ENCODE data around the gene ECEL1. TPM values are rescaled to one million over a fixed set of nuclear protein-coding genes. Genes with fewer than 3 reads are reported as not detected.
"Not testable (repeated sequence)": the region's sequence is repeated elsewhere in the genome, so short reads cannot be mapped to it uniquely, and the experiment has no call there.

Gene ECEL1
- total RNA-seq, 3 donors from 2014 or later = 0.16 to 0.24 TPM; not detected in 1

- peak in 1 of 3 donors; percentile 40 for DNase-seq
- no peak overlapping the region for H3K4me3 ChIP-seq
- peak; percentile 73 for ATAC-seq
- H3K36me3 ChIP-seq (ENCODE audit: low read depth) = no peaks in the 10 kb centered on the region
- intact Hi-C loops (cut with DNase I, micrococcal nuclease) = loop anchor here (5.0 to 10.0 kb wide), 2 partner anchors 70 to 543 kb away; no protein-coding TSS in a partner anchor
- no peaks in the 10 kb centered on the region for H3K4me1 ChIP-seq (ENCODE audit: low read depth)
- H3K9me3 ChIP-seq = no peaks in the 10 kb centered on the region
- TF ChIP-seq CTCF (IDR thresholded peaks at IDR 0.05) = no peak
Observed at GRCh38 chr2:232447638-232448303, 39.9 kb downstream of the ECEL1 start.

GRCh38 chr2:232447091-232447620, 40.5 kb downstream of the ECEL1 start:
- H3K4me1 ChIP-seq (ENCODE audit: low read depth) = no peaks in the 10 kb centered on the region
- intact Hi-C loops (cut with DNase I, micrococcal nuclease) = loop anchor here (5.0 to 10.0 kb wide), 2 partner anchors 70 to 542 kb away; no protein-coding TSS in a partner anchor
- ATAC-seq = no peak
- no peaks in the 10 kb centered on the region for H3K36me3 ChIP-seq (ENCODE audit: low read depth)
- no peak for DNase-seq
- no peak overlapping the region for H3K4me3 ChIP-seq
- no peak for TF ChIP-seq CTCF (IDR thresholded peaks at IDR 0.05)
- no peaks in the 10 kb centered on the region for H3K9me3 ChIP-seq

- not testable (repeated sequence) for H3K9me3 ChIP-seq
Observed at GRCh38 chr2:232446266-232446777, 41.3 kb downstream of the ECEL1 start.

GRCh38 chr2:232445149-232445885, 42.3 kb downstream of the ECEL1 start:
- H3K4me3 ChIP-seq; DNase-seq; ATAC-seq; H3K36me3 ChIP-seq (ENCODE audit: low read depth); H3K4me1 ChIP-seq (ENCODE audit: low read depth); H3K9me3 ChIP-seq: not testable (repeated sequence)
- intact Hi-C loops (cut with DNase I, micrococcal nuclease) = loop anchor here (5.0 to 10.0 kb wide), 2 partner anchors 72 to 541 kb away; no protein-coding TSS in a partner anchor

More at GRCh38 chr2:232446266-232446777, 41.3 kb downstream of the ECEL1 start:
- not testable (repeated sequence) for DNase-seq; H3K4me1 ChIP-seq (ENCODE audit: low read depth); H3K4me3 ChIP-seq; H3K36me3 ChIP-seq (ENCODE audit: low read depth)
- intact Hi-C loops (cut with DNase I, micrococcal nuclease) = loop anchor here (5.0 to 10.0 kb wide), 2 partner anchors 71 to 542 kb away; no protein-coding TSS in a partner anchor
- ATAC-seq = peak; percentile 46

GRCh38 chr2:232444409-232445148, 43.1 kb downstream of the ECEL1 start:
- TF ChIP-seq CTCF (IDR thresholded peaks at IDR 0.05) = peak; percentile 74
- no peaks in the 10 kb centered on the region for H3K9me3 ChIP-seq
- peak in 2 of 3 donors; percentile 64 to 71 for DNase-seq
- H3K36me3 ChIP-seq (ENCODE audit: low read depth) = no peaks in the 10 kb centered on the region
- peak; percentile 58 for ATAC-seq
- H3K4me3 ChIP-seq = no peak overlapping the region
- H3K4me1 ChIP-seq (ENCODE audit: low read depth) = no peaks in the 10 kb centered on the region
- intact Hi-C loops (cut with DNase I, micrococcal nuclease) = loop anchor here (5.0 to 10.0 kb wide), 2 partner anchors 73 to 540 kb away; no protein-coding TSS in a partner anchor

GRCh38 chr2:232443669-232444408, 43.8 kb downstream of the ECEL1 start:
- not testable (repeated sequence) for H3K36me3 ChIP-seq (ENCODE audit: low read depth); H3K4me3 ChIP-seq; DNase-seq; H3K9me3 ChIP-seq; ATAC-seq; H3K4me1 ChIP-seq (ENCODE audit: low read depth)
- intact Hi-C loops (cut with DNase I, micrococcal nuclease) = loop anchor here (10.0 kb wide), 1 partner anchor 539 kb away; no protein-coding TSS in a partner anchor

GRCh38 chr2:232443047-232443446, 44.6 kb downstream of the ECEL1 start:
- DNase-seq; H3K4me3 ChIP-seq; ATAC-seq; H3K4me1 ChIP-seq (ENCODE audit: low read depth); H3K9me3 ChIP-seq; H3K36me3 ChIP-seq (ENCODE audit: low read depth): not testable (repeated sequence)
- intact Hi-C loops (cut with DNase I, micrococcal nuclease) = loop anchor here (10.0 kb wide), 1 partner anchor 538 kb away; no protein-coding TSS in a partner anchor

GRCh38 chr2:232442431-232442830, 45.2 kb downstream of the ECEL1 start:
- intact Hi-C loops (cut with DNase I, micrococcal nuclease) = loop anchor here (10.0 kb wide), 1 partner anchor 538 kb away; no protein-coding TSS in a partner anchor
- ATAC-seq; DNase-seq; H3K4me1 ChIP-seq (ENCODE audit: low read depth); H3K9me3 ChIP-seq; H3K4me3 ChIP-seq; H3K36me3 ChIP-seq (ENCODE audit: low read depth): not testable (repeated sequence)

- H3K4me3 ChIP-seq; H3K4me1 ChIP-seq (ENCODE audit: low read depth); DNase-seq; H3K36me3 ChIP-seq (ENCODE audit: low read depth); ATAC-seq; H3K9me3 ChIP-seq: not testable (repeated sequence)
- intact Hi-C loops (cut with DNase I, micrococcal nuclease) = loop anchor here (10.0 kb wide), 1 partner anchor 537 kb away; no protein-coding TSS in a partner anchor
Observed at GRCh38 chr2:232441922-232442321, 45.7 kb downstream of the ECEL1 start.

Data from mucosa of descending colon (tissue), 3 donors.